Testis (tissue), 3 donors: Measurements from ENCODE around the gene MAPKAP1. TPM values are rescaled to one million over a fixed set of nuclear protein-coding genes. Genes with fewer than 3 reads are reported as not detected.

ENCODE experiments used
- DNase-seq: peaks from one replicate; pipeline ENCODE4 v3.0.0-alpha.2; 2019
- H3K27ac ChIP-seq, 2 donors: fragments of 200-600 bp; sonication (generic); one replicate each; pipeline ENCODE4 v1.5.1; 2019
- H3K27me3 ChIP-seq: fragments of 200-600 bp; sonication (generic); one replicate; pipeline ENCODE4 v1.5.1; 2019
- H3K36me3 ChIP-seq: fragments of 200-600 bp; sonication (generic); one replicate; pipeline ENCODE4 v1.5.1; 2017; ENCODE audit warnings: low read depth; ENCODE audit errors: missing control alignments
- H3K4me1 ChIP-seq: fragments of 200-600 bp; sonication (generic); one replicate; pipeline ENCODE4 v1.5.1; 2019
- H3K4me3 ChIP-seq, 2 donors: fragments of 200-600 bp; sonication (generic); one replicate each; pipeline ENCODE4 v1.5.1; 2017 to 2019
- H3K9me3 ChIP-seq: fragments of 200-600 bp; sonication (generic); one replicate; pipeline ENCODE4 v1.5.1; 2017
- CTCF ChIP-seq, 3 experiments: fragments of 450-650 bp in 2 of 3; fragments of 200-600 bp in 1 of 3; sonication (generic) in 1 of 3; IDR thresholded peaks; one replicate each; pipeline ENCODE4 v1.5.1; 2016 to 2019; ENCODE audit warnings: antibody characterized with exemption in 3 of 3, mild to moderate bottlenecking in 2 of 3, moderate library complexity in 1 of 3
- POLR2A ChIP-seq: fragments of 450-650 bp; IDR thresholded peaks from one replicate; pipeline ENCODE4 v1.6.1; 2017; ENCODE audit warnings: antibody characterized with exemption, mild to moderate bottlenecking, moderate library complexity
- WGBS, 2 donors: methylation state at CpG; one replicate each; pipeline ENCODE4 v1.1.5; 2018; 5-methylcytosine and 5-hydroxymethylcytosine counted together
- intact Hi-C: fragments of 100-400 bp; cut with DNase I; formaldehyde crosslinking; loops from one replicate; pipeline ENCODE4 v1.15.1; 2023; ENCODE audit warnings: low total_unique reads
- polyA plus RNA-seq: library from polyadenylated mRNA; stranded (reverse); fragments of 350-450 nt; fragmentation: Illumina TruSeq; extraction: RNeasy Lipid Tissue Mini Kit (QIAGEN cat#74804); gene quantifications from one replicate; pipeline ENCODE4 v1.2.3, GENCODE V29; 2014; ENCODE audit warnings: low read depth, low replicate concordance; ENCODE audit not compliant: insufficient read depth
- total RNA-seq, 2 donors: library from RNA; depleted of rRNA; stranded (reverse); fragments of >200 nt; gene quantifications; one replicate each; pipeline ENCODE4 v1.2.3, GENCODE V29; 2016

MAPKAP1 gene
- total and polyA plus RNA-seq, 3 donors from 2014 or later = 112 to 135 (median 115) TPM

DNA sequence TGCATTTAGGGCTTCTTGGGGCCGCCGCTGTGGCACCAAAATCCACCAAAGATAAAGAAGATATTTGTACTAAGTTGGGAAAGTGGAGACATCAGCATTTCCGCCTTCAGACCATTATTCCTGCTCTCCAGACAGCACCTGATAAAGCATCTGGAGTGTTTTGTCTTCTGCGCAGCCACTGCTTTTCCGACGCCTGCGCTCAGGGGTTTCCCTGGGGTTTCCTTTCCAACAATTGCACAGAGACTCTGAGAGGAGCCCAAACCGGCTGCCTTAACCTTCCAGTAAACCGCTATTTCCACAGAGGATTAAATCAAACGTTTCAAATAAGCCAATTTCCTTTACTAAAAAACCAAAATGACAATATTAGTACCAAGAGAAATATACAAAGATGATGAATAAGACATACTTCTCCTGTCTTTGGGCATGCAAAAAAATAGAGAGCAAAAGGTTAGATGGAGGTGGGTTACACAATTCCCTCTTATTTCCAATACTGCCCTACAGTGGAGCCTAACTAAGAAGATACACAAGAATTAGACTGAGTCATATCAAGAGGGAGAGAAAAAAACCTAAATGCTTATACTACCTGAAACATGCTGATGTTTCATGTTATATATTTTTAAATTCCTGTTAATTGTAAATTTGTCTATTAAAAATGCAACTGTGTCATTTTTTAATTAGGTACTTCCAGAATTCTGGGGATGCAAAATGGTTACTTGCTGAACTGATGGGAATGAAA is 98.4 kb downstream of the MAPKAP1 start:
- Histone ChIP-seq H3K4me3 (no peak overlapping the region), H3K36me3 (no peaks in the 10 kb centered on the region), H3K9me3 (no peaks in the 10 kb centered on the region), H3K27me3 (no peaks in the 10 kb centered on the region), H3K4me1 (no peaks in the 10 kb centered on the region), H3K27ac (no peak overlapping the region)
- intact Hi-C loops = no loop called here
- 60 to 74% methylated on average over 10 of the region's 10 CpGs for WGBS, 2 donors
- no peak for DNase-seq
- TF ChIP-seq CTCF (IDR thresholded peaks at IDR 0.05) (no peak), POLR2A (no peak)

DNA sequence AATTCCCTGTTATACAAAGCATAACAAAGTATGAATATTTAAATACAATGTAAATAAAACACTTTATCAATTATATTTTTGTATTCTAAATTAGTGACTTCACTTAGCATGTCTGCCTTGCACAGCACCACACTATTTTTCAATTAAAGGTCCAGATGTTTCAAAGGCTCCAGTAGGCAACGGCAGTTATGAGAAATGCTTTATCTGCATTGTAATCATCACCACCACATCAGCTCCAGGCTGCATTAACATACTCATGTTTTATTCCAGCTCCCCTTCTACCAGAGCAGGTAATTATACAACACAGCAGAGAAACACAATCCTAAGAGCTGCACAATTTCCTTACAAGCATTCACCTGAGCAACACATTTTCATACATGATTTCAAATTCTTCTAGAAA is 102.8 kb downstream of the MAPKAP1 start:
- DNase-seq = no peak
- H3K27ac ChIP-seq = no peak overlapping the region
- H3K36me3 ChIP-seq = no peaks in the 10 kb centered on the region
- WGBS, 2 donors = 73 to 85% methylated on average over 1 of the region's 1 CpG
- H3K27me3 ChIP-seq = no peaks in the 10 kb centered on the region
- intact Hi-C loops = no loop called here
- H3K4me3 ChIP-seq = no peak overlapping the region
- TF ChIP-seq CTCF (IDR thresholded peaks at IDR 0.05) (no peak), POLR2A (no peak)
- no peaks in the 10 kb centered on the region for H3K9me3 ChIP-seq
- H3K4me1 ChIP-seq = peaks cover 4% of the 10 kb centered on the region

DNA sequence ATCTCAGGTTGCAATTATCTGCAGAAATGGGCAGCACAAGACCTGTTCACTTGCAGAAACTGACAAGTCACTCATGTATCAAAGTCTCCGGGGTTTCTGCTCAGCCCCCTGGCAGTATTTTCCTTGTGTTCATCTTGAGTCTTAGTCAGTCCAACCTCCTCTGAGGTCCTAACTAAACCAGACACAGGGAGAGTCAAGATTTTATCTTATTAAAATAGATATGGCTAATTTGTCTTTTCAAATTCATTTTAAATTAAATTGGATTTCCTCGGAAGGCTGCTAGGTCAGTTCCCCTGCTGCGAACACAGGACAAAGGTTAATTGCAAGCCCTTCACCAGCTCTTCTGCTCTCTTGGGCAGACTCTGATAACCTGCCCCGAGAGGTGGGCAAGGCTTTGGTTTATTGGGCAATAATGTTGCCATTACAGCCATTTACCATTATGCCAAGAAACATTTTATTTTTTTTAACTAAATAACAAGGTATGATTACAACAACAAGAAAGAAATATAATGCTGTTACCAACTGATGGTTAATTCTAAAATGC is 103.5 kb downstream of the MAPKAP1 start:
- H3K36me3 ChIP-seq = no peaks in the 10 kb centered on the region
- H3K9me3 ChIP-seq = no peaks in the 10 kb centered on the region
- H3K27ac ChIP-seq = no peak overlapping the region
- peaks cover 4% of the 10 kb centered on the region for H3K4me1 ChIP-seq
- TF ChIP-seq POLR2A = no peak
- no peak for TF ChIP-seq CTCF (IDR thresholded peaks at IDR 0.05)
- no peak overlapping the region for H3K4me3 ChIP-seq
- 77 to 80% methylated on average over 4 of the region's 4 CpGs for WGBS, 2 donors
- DNase-seq = no peak
- H3K27me3 ChIP-seq = no peaks in the 10 kb centered on the region
- intact Hi-C loops = no loop called here

DNA sequence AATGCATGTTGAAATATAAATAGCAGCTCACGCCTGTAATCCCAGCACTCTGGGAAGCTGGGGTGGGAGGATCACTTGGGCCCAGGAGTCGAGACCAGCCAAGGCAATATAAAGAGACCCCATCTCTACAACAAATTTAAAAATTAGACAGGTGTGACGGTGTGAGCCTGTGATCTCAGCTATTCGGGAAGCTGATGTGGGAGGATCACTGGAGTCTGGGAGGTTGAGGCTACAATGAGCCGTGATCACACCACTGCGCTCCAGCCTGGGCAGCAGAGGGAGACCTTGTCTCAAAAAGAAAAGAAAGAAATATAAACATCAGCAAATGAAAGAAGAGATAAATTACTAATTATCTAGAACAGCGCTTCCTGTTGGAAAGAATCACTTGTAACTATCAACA is 105.0 kb downstream of the MAPKAP1 start:
- intact Hi-C loops = no loop called here
- no peaks in the 10 kb centered on the region for H3K9me3 ChIP-seq
- no peak for TF ChIP-seq CTCF (IDR thresholded peaks at IDR 0.05)
- TF ChIP-seq POLR2A = no peak
- peak; percentile 19 for DNase-seq
- no peaks in the 10 kb centered on the region for H3K36me3 ChIP-seq
- no peak overlapping the region for H3K4me3 ChIP-seq
- H3K27me3 ChIP-seq = no peaks in the 10 kb centered on the region
- peaks cover 4% of the 10 kb centered on the region for H3K4me1 ChIP-seq
- no peak overlapping the region for H3K27ac ChIP-seq
- 81 to 89% methylated on average over 7 of the region's 7 CpGs for WGBS, 2 donors

DNA sequence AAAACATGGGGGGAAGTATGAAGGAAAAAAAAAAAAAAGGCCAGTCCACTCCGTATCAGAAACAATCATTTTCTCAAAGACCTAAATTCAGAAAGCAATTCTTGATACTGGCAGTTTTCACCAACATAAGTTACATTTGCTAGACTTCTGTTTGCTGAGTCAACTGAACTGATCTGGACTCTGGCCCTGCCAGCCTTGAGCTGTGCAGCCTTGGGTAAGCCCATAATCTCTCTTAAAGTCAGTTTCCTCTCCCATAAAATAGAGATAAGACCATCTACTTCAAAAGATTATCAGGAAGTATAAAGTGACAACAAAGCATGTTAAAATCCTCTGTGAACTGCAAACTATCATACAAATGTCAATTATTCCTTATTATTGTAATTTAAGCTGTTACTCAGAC is 106.8 kb downstream of the MAPKAP1 start:
- H3K27ac ChIP-seq = no peak overlapping the region
- TF ChIP-seq CTCF (IDR thresholded peaks at IDR 0.05) (no peak), POLR2A (no peak)
- no peak overlapping the region for H3K4me3 ChIP-seq
- H3K9me3 ChIP-seq = no peaks in the 10 kb centered on the region
- H3K36me3 ChIP-seq = no peaks in the 10 kb centered on the region
- intact Hi-C loops = no loop called here
- H3K27me3 ChIP-seq = no peaks in the 10 kb centered on the region
- 56 to 65% methylated on average over 1 of the region's 1 CpG for WGBS, 2 donors
- peak; percentile 35 for DNase-seq
- H3K4me1 ChIP-seq = peaks cover 4% of the 10 kb centered on the region
